Suprapubic skin (tissue), 3 donors: ENCODE measurements around the gene ZDHHC17.

ENCODE experiments used
- CTCF ChIP-seq, 2 donors: fragments of 200-600 bp in 1 of 2; fragments of 450-650 bp in 1 of 2; sonication (generic) in 1 of 2; IDR thresholded peaks; one replicate each; pipeline ENCODE4 v1.5.1; 2016 to 2019; ENCODE audit warnings: antibody characterized with exemption in 2 of 2, mild to moderate bottlenecking in 1 of 2, moderate library complexity in 1 of 2
- POLR2A ChIP-seq, 2 donors: fragments of 450-650 bp; IDR thresholded peaks; one replicate each; pipeline ENCODE4 v1.6.1; 2017; ENCODE audit warnings: antibody characterized with exemption in 2 of 2, mild to moderate bottlenecking in 2 of 2, moderate library complexity in 2 of 2

GRCh38 chr12:76863837-76864236, 99.9 kb downstream of the ZDHHC17 start:
- TF ChIP-seq CTCF (IDR thresholded peaks at IDR 0.05) (no peak), POLR2A (IDR thresholded peaks at IDR 0.05) (no peak)
